PFSK-1 (cell line): ENCODE data around the gene ABHD17A. TPM values are rescaled to one million over a fixed set of nuclear protein-coding genes. Genes with fewer than 3 reads are reported as not detected.

Source experiments
- FOXP2 ChIP-seq: optimal IDR thresholded peaks from 2 replicates; pipeline ENCODE3; 2011; ENCODE audit warnings: borderline replicate concordance, control low read depth, inconsistent platforms; ENCODE audit not compliant: insufficient read depth; ENCODE audit errors: extremely low read length, extremely low read depth
- POLR2AphosphoS5 ChIP-seq: IDR thresholded peaks from 2 replicates; pipeline ENCODE4 v1.6.1; 2012; ENCODE audit warnings: low read depth, mild to moderate bottlenecking, control low read depth, low read length, moderate library complexity
- REST ChIP-seq, 2 experiments: IDR thresholded peaks; 2 replicates each; pipeline versions ENCODE4 v1.6.1 to v1.8.0; 2011 to 2012; ENCODE audit warnings: low read depth in 2 of 2, low read length in 2 of 2, control low read depth in 1 of 2, inconsistent platforms in 1 of 2, mild to moderate bottlenecking in 1 of 2, moderate library complexity in 1 of 2; ENCODE audit not compliant: insufficient read depth in 1 of 2
- SIN3A ChIP-seq: IDR thresholded peaks from 2 replicates; pipeline ENCODE4 v1.6.1; 2012; ENCODE audit warnings: mild to moderate bottlenecking, low read length, moderate library complexity, borderline replicate concordance; ENCODE audit not compliant: insufficient read depth
- TAF1 ChIP-seq: IDR thresholded peaks from 2 replicates; pipeline ENCODE4 v1.6.1; 2012; ENCODE audit warnings: low read length, control low read depth, borderline replicate concordance; ENCODE audit not compliant: insufficient read depth
- polyA plus RNA-seq: library from polyadenylated mRNA; unstranded; fragments of >200 nt; gene quantifications from one replicate; pipeline ENCODE4 v1.2.1, GENCODE V29; 2012; ENCODE audit warnings: low read depth, missing spikeins; ENCODE audit not compliant: insufficient read length

The ABHD17A gene
- polyA plus RNA-seq: 102 TPM

- TF ChIP-seq TAF1 (0 out of 2 replicates have a peak, but pooled peaks have one; percentile 59), REST (IDR thresholded peaks at IDR 0.05; ENCODE audit: insufficient read depth in 1 of 2, low read depth in 2 of 2, low read length in 2 of 2) (0 out of 4 replicates have a peak, but pooled peaks of 1 of the 2 experiments have one; percentile 25), POLR2AphosphoS5 (0 out of 2 replicates have a peak, but pooled peaks have one; percentile 29), FOXP2 (peak; percentile 83)
Observed at GRCh38 chr19:1885398-1886119, at the start of gene ABHD17A. ABHD17A (minus strand) TSS chr19:1885496; CDS start chr19:1881566, 3,930 bp downstream.

- TF ChIP-seq TAF1 (no peak), FOXP2 (no peak), POLR2AphosphoS5 (no peak), REST (IDR thresholded peaks at IDR 0.05; ENCODE audit: insufficient read depth in 1 of 2, low read depth in 2 of 2, low read length in 2 of 2) (no peak), SIN3A (no peak)
Observed at GRCh38 chr19:1933942-1934341, 48.6 kb upstream of the ABHD17A start.

GRCh38 chr19:1933244-1933643 is 47.9 kb upstream of the ABHD17A start:
- no peak for TF ChIP-seq POLR2AphosphoS5
- TF ChIP-seq SIN3A: no peak
- TF ChIP-seq REST (IDR thresholded peaks at IDR 0.05; ENCODE audit: insufficient read depth in 1 of 2, low read depth in 2 of 2, low read length in 2 of 2): no peak
- no peak for TF ChIP-seq FOXP2
- no peak for TF ChIP-seq TAF1

- TF ChIP-seq FOXP2 (no peak), POLR2AphosphoS5 (no peak), SIN3A (no peak), TAF1 (no peak), REST (IDR thresholded peaks at IDR 0.05; ENCODE audit: insufficient read depth in 1 of 2, low read depth in 2 of 2, low read length in 2 of 2) (no peak)
Observed at GRCh38 chr19:1932395-1932794, 47.1 kb upstream of the ABHD17A start.
